Right atrium auricular region (tissue), 2 donors: ENCODE measurements around the gene LITAF. TPM values are rescaled to one million over a fixed set of nuclear protein-coding genes. Genes with fewer than 3 reads are reported as not detected.
"Not testable (repeated sequence)": the region's sequence is repeated elsewhere in the genome, so short reads cannot be mapped to it uniquely, and the experiment has no call there.

Source experiments
- DNase-seq: peaks from one replicate; pipeline ENCODE4 v3.0.0-alpha.2; 2019; ENCODE audit warnings: low spot score
- H3K27ac ChIP-seq, 2 donors: fragments of 200-600 bp; sonication (generic); 1 replicate in 1 of 2; 2 replicates in 1 of 2; pipeline ENCODE4 v1.5.1; 2016 to 2019
- H3K27me3 ChIP-seq, 2 donors: fragments of 200-600 bp; sonication (generic); one replicate each; pipeline versions ENCODE4 v1.5.1 to v1.6.0; 2017 to 2019
- H3K36me3 ChIP-seq: fragments of 200-600 bp; sonication (generic); one replicate; pipeline ENCODE4 v1.5.1; 2016
- H3K4me1 ChIP-seq, 2 donors: fragments of 200-600 bp; sonication (generic); one replicate each; pipeline versions ENCODE4 v1.5.1 to v1.6.0; 2017 to 2019
- H3K4me3 ChIP-seq, 2 donors: fragments of 200-600 bp; sonication (generic); 1 replicate in 1 of 2; 2 replicates in 1 of 2; pipeline ENCODE4 v1.5.1; 2017 to 2019; ENCODE audit warnings: mild to moderate bottlenecking in 1 of 2, moderate library complexity in 1 of 2
- H3K9me3 ChIP-seq, 2 donors: fragments of 200-600 bp; sonication (generic); one replicate each; pipeline ENCODE4 v1.5.1; 2019
- CTCF ChIP-seq, 2 donors: fragments of 200-600 bp; sonication (generic); IDR thresholded peaks; one replicate each; pipeline ENCODE4 v1.5.1; 2019; ENCODE audit warnings: antibody characterized with exemption in 2 of 2
- total RNA-seq, 2 donors: library from RNA; depleted of rRNA; stranded (reverse); fragments of >200 nt; gene quantifications; one replicate each; pipeline ENCODE4 v1.1.0, GENCODE V29; 2016

LITAF gene
- total RNA-seq, 2 donors from 2014 or later, result 48.1 to 50.7 TPM

- Histone ChIP-seq H3K36me3 (no peaks in the 10 kb centered on the region), H3K4me1 (peaks cover 0 to 30% of the 10 kb centered on the region in 2 donors), H3K9me3 (peaks cover 0 to 6% of the 10 kb centered on the region in 2 donors), H3K4me3 (no peak overlapping the region), H3K27me3 (no peaks in the 10 kb centered on the region), H3K27ac (no peak overlapping the region)
- DNase-seq, result no peak
- TF ChIP-seq CTCF (IDR thresholded peaks at IDR 0.05), result no peak
Observed at GRCh38 chr16:11581678-11582077, 5.0 kb downstream of the LITAF start.

GRCh38 chr16:11580451-11581086 is 6.2 kb downstream of the LITAF start:
- Histone ChIP-seq H3K36me3 (no peaks in the 10 kb centered on the region), H3K4me3 (no peak overlapping the region), H3K9me3 (peaks cover 0 to 6% of the 10 kb centered on the region in 2 donors), H3K27ac (no peak overlapping the region), H3K4me1 (peaks cover 0 to 27% of the 10 kb centered on the region in 2 donors), H3K27me3 (no peaks in the 10 kb centered on the region)
- DNase-seq, result no peak
- TF ChIP-seq CTCF (IDR thresholded peaks at IDR 0.05), result no peak

- H3K36me3 ChIP-seq, DNase-seq, H3K27me3 ChIP-seq, H3K27ac ChIP-seq, H3K4me3 ChIP-seq, H3K4me1 ChIP-seq, H3K9me3 ChIP-seq: not testable (repeated sequence)
Observed at GRCh38 chr16:11577290-11577660, 9.4 kb downstream of the LITAF start.

GRCh38 chr16:11576427-11577289 is 10.1 kb downstream of the LITAF start:
- Histone ChIP-seq H3K9me3 (no peaks in the 10 kb centered on the region), H3K4me3 (no peak overlapping the region), H3K27me3 (no peaks in the 10 kb centered on the region), H3K27ac (no peak overlapping the region), H3K4me1 (peaks cover 0 to 8% of the 10 kb centered on the region in 2 donors), H3K36me3 (no peaks in the 10 kb centered on the region)
- DNase-seq, result no peak
- TF ChIP-seq CTCF (IDR thresholded peaks at IDR 0.05), result no peak

GRCh38 chr16:11575223-11575589 is 11.5 kb downstream of the LITAF start:
- H3K9me3 ChIP-seq, result no peaks in the 10 kb centered on the region
- H3K4me3 ChIP-seq, result no peak overlapping the region
- TF ChIP-seq CTCF (IDR thresholded peaks at IDR 0.05), result no peak
- no peak for DNase-seq
- no peak overlapping the region for H3K27ac ChIP-seq
- H3K36me3 ChIP-seq, result no peaks in the 10 kb centered on the region
- H3K27me3 ChIP-seq, result no peaks in the 10 kb centered on the region
- peaks cover 0 to 8% of the 10 kb centered on the region in 2 donors for H3K4me1 ChIP-seq

GRCh38 chr16:11572301-11572995 is 14.3 kb downstream of the LITAF start:
- Histone ChIP-seq H3K36me3 (no peaks in the 10 kb centered on the region), H3K9me3 (no peaks in the 10 kb centered on the region), H3K4me1 (peaks cover 0 to 8% of the 10 kb centered on the region in 2 donors), H3K27ac (no peak overlapping the region), H3K4me3 (no peak overlapping the region), H3K27me3 (no peaks in the 10 kb centered on the region)
- no peak for DNase-seq
- no peak for TF ChIP-seq CTCF (IDR thresholded peaks at IDR 0.05)
